GDM1 (cell line): ENCODE data around the gene SSU72.
"Not testable (repeated sequence)": the region's sequence is repeated elsewhere in the genome, so short reads cannot be mapped to it uniquely, and the experiment has no call there.

ENCODE experiments used
- DNase-seq: peaks from one replicate; lab custom pipeline; 2025; lab: John Stamatoyannopoulos, UW

The SSU72 gene

GRCh38 chr1:1526476-1526875 lies 48.2 kb downstream of the SSU72 start:
- not testable (repeated sequence) for DNase-seq

- DNase-seq = not testable (repeated sequence)
Measured at GRCh38 chr1:1524750-1525383, 49.8 kb downstream of the SSU72 start.

- DNase-seq = not testable (repeated sequence)
Measured at GRCh38 chr1:1523651-1524050, 51.0 kb downstream of the SSU72 start.

GRCh38 chr1:1523226-1523625 lies 51.4 kb downstream of the SSU72 start:
- DNase-seq = not testable (repeated sequence)

- DNase-seq = not testable (repeated sequence)
Measured at GRCh38 chr1:1522536-1522935, 52.1 kb downstream of the SSU72 start.

- no peak for DNase-seq
Measured at GRCh38 chr1:1521331-1521730, 53.3 kb downstream of the SSU72 start.

- DNase-seq = not testable (repeated sequence)
Measured at GRCh38 chr1:1519805-1520505, 54.7 kb downstream of the SSU72 start.

GRCh38 chr1:1518621-1519007 lies 56.0 kb downstream of the SSU72 start:
- DNase-seq = not testable (repeated sequence)

- no peak for DNase-seq
Measured at GRCh38 chr1:1517973-1518620, 56.6 kb downstream of the SSU72 start.

GRCh38 chr1:1516923-1517322 lies 57.7 kb downstream of the SSU72 start:
- not testable (repeated sequence) for DNase-seq

- DNase-seq = peak; percentile 46
Measured at GRCh38 chr1:1514376-1514775, 60.3 kb downstream of the SSU72 start.

- DNase-seq = not testable (repeated sequence)
Measured at GRCh38 chr1:1513675-1514074, 61.0 kb downstream of the SSU72 start.

GRCh38 chr1:1512425-1512824 lies 62.2 kb downstream of the SSU72 start:
- DNase-seq = not testable (repeated sequence)

- peak; percentile 98 for DNase-seq
Measured at GRCh38 chr1:1511533-1512285, 63.0 kb downstream of the SSU72 start, which contains the start of gene ATAD3A. Gene ATAD3A, plus strand, starts transcription at chr1:1512162. Its CDS starts 107 bp downstream, at chr1:1512269.

GRCh38 chr1:1510912-1511532 lies 63.6 kb downstream of the SSU72 start:
- DNase-seq = no peak

- not testable (repeated sequence) for DNase-seq
Measured at GRCh38 chr1:1509465-1509850, 65.2 kb downstream of the SSU72 start.

- DNase-seq = not testable (repeated sequence)
Measured at GRCh38 chr1:1508775-1509464, 65.7 kb downstream of the SSU72 start.

GRCh38 chr1:1507305-1507704 lies 67.4 kb downstream of the SSU72 start:
- no peak for DNase-seq

GRCh38 chr1:1505801-1506200 lies 68.9 kb downstream of the SSU72 start:
- DNase-seq = not testable (repeated sequence)

- DNase-seq = peak; percentile 30
Measured at GRCh38 chr1:1505366-1505798, 69.3 kb downstream of the SSU72 start.

GRCh38 chr1:1504777-1505365 lies 69.8 kb downstream of the SSU72 start:
- peak; percentile 51 for DNase-seq
